Fibroblast of skin of left quadriceps (primary cell): ENCODE results near the gene ANKRD45.
A peak's percentile ranks its signal among the peaks of the same experiment; 100 is the strongest.
"Not testable (repeated sequence)": the region's sequence is repeated elsewhere in the genome, so short reads cannot be mapped to it uniquely, and the experiment has no call there.

Experiments used
- DNase-seq, 2 experiments: peaks; one replicate each; pipeline ENCODE4 v3.0.0-alpha.2; 2013; ENCODE audit warnings: low read depth in 2 of 2

ANKRD45 gene, protein sequence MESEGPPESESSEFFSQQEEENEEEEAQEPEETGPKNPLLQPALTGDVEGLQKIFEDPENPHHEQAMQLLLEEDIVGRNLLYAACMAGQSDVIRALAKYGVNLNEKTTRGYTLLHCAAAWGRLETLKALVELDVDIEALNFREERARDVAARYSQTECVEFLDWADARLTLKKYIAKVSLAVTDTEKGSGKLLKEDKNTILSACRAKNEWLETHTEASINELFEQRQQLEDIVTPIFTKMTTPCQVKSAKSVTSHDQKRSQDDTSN

DNA sequence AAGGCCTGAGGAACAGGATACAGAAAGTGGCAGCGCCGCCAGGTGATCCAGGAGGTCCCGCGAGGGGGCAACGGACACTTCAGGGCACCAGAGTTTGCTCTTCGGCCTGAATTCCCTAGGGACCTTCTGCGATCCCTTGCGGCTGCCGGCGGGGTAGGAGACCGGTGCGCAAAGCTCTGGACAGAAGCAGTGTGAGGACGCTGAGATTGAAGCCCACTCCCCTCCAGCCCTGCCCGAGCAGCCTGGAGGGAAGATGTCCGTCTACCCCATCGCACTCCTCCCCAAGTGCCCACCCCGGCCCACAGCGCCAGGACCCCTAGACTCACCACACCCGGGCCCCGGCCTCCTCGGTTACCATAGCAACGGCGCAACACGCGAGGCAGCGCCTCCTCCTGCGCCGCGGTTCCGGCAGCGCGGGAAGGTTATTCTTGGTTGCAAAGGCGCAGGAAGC lies at the start of gene ANKRD45:
Gene ANKRD45 (minus strand): TSS at position 361 of the 451 bp plus-strand sequence. CDS start 10,433 bp downstream, outside the sequence.
- DNase-seq, result peak; percentile 12 to 14

DNA sequence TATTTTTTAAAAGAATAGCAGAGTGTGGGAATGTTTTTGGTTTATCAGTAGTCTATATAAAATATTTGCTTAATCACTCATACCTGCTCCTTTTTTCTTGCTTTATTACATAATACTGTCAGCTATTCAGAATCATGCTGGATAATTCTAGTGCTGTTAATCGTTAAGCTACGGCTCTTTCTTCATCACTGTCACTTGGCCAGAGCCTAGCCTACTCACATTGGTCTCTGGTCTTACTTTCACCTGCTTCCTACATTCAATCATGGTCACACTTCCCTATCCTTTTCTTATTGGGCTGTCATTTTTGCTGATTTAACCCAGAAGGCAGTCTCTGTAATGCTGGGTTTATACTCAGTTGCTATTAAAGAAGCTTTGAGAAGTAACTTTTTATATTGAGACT lies 47.6 kb upstream of the ANKRD45 start:
- no peak for DNase-seq

DNA sequence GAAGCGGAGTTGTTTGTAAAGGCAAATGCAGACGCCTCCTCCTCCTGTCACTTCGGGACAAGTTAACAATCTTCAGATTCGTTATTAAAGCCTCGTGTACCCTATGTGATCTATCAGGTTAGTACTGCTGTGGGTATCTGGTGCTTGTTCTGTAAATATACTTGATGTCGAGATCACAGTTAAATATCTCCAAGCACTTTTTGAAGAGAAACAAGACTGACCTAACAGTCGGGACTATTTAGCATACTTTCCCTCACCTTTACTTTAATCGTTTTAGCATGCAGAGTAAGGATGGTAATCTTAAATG lies 45.8 kb upstream of the ANKRD45 start:
- no peak for DNase-seq

DNA sequence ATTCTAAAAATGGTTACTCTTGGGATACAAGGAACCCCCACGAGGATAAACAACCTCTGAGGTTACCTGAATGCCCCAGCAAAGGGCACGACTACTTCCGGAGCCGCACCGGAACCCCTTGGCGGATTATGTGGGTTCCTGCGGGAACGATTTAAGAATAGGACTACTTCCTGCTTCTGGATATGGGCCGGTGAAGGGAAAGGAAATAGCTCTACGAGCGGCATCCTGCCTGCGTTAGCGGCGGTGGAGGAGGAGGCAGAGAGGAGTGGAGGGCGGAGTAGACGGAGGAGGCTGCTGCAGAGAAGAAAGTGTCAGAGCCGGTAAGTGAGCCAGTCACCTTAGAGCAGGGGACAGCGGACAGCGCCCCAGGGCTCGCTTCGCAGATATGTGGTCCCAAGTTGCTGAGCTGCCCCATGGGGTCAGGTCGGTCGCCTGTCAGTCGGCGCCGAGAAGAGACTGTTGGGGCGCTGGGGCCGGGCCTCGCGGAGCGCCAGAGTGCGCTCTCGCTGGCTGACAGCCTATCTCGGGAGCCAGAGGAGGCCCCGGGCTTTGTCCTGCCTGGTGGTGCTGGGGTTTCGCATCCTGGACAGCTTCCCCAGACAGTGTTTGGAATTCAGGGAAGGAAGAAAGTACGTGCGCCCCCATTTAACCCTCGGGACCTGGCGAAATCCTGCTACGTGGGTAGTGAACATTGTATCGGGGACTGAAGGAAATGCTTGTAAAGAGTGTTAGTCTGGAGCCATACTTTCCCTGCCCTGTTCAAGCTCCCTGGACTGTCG lies 45.3 kb upstream of the ANKRD45 start, which contains the start of gene KLHL20:
Gene KLHL20 (plus strand): TSS at position 223 of the 779 bp plus-strand sequence. CDS start 1,063 bp downstream, outside the sequence.
- DNase-seq, result peak; percentile 83

DNA sequence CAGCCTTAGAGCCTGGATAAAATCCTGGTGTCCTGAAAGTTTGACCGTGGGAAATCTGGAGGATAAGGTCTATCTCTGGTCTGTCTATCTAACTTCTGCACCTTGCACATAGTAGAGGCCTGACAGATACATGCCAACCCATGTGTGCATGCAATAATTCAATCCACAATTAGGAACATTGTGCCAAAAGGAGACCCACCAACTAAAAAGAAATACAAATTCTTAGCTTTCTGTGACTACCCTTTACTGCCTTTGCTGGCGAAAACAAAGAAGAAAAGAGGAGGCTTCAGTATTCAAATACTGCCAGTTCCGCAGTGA lies 44.7 kb upstream of the ANKRD45 start:
- no peak for DNase-seq

DNA sequence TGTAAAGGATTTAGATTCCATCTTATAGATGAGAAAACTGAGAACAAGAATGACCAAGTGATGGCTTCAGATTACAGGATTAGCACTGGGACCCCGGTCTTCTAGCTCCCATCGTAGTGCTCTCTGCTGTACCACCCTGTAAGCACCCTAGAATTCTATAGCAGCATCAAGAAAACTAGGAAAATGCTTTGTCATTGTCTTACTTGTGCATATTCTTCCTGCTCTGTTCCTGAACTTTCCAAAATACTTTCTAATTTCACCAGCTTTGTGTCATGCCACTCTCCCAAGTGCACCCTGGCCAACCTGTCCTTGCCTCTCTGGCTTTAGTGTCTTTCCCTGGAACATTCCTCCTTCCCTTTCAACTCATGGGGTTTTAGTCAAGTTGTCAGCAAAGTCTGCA lies 39.1 kb upstream of the ANKRD45 start:
- DNase-seq, result no peak

DNA sequence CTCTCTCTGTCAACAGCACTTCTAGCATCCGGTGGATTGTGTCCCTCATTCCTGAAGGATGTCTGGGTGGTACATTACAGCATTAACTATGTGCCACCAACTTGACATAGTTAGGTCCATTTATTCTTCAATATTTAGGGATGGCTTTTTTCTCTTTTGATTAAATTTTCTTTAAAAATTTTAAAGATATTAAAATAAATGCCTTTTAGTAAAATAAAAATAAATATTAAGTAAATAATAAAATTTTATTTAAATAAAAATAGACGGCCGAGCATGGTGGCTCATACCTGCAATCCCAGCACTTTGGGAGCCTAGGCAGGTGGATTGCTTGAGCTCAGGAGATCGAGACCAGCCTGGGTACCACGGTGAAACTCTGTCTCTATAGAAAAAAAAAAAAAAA lies 35.5 kb upstream of the ANKRD45 start:
- DNase-seq, result no peak

DNA sequence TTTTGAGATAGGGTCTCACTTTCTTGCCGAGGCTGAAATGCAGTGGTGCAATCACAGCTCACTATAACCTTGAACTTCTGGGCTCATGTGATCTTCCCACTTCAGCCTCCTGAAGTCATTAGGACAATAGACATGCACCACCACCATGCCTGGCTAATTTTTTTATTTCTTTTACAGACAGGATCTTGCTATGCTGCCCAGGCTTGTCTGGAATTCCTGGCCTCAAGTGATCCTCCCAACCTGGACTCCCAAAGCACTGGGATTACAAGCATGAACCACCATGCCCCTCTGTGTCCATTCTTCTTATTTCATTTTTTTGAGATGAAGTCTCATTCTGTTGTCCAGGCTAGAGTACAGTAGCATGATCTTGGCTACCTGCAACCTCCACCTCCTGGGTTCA lies 33.1 kb upstream of the ANKRD45 start:
- no peak for DNase-seq

DNA sequence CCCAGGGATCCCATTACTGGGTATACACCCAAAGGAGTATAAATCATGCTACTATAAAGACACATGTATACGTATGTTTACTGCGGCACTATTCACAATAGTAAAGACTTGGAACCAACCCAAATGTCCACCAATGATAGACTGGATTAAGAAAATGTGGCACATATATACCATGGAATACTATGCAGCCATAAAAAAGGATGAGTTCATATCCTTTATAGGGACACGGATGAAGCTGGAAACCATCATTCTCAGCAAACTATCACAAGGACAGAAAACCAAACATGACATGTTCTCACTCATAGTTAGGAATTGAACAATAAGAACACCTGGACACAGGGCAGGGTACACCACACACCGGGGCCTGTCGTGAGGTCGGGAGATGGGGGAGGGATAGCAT lies 31.6 kb upstream of the ANKRD45 start:
- not testable (repeated sequence) for DNase-seq

DNA sequence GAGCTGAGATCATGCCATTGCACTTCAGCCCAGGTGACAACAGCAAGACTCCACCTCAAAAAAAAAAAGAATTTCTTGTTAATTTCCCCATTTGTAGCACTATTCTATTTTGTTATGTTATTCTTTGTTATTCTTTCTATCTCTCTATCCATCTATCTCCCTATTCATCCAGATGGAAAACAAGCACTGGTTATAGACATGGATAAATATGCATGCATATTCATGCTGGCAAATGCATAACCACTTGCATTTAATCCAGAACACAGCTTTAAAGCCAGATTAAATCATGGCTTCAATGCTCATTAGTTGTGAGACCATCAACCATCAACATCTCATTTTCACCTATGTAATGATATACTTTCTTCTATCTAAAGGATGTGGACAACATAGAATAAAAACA lies 23.6 kb upstream of the ANKRD45 start:
- no peak for DNase-seq

DNA sequence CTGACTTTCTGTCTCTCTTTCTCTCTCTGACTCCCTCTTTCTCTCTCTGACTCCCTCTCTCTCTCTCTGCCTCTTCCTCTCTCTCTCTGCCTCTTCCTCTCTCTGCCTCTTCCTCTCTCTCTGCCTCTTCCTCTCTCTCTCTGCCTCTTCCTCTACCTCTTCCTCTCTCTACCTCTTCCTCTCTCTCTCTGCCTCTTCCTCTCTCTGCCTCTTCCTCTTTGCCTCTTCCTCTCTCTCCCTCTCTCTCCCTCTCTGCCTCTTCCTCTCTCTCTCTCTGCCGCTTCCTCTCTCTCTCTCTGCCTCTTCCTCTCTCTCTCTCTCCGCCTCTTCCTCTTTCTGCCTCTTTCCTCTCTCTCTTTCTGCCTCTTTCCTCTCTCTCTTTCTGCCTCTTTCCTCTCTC lies 18.6 kb upstream of the ANKRD45 start:
- no peak for DNase-seq

DNA sequence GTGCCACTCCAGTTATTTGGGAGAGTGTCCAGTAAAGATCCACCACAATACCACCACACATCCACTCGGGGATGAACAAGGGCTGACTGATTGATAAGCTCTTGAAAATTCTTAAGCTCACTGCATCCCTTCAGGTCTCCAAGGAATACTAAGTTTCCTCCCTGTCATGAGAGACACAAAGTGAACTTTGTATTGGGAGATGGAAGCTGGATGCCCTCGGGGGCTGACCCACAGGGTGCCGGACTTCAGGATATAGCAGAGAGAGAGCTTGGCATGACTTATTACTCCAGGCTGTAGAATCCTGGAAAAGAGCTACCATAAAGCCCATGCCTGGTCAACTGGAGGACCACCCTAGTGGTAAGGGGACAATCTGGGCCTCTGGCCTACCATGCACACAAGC lies 15.5 kb upstream of the ANKRD45 start:
- not testable (repeated sequence) for DNase-seq

DNA sequence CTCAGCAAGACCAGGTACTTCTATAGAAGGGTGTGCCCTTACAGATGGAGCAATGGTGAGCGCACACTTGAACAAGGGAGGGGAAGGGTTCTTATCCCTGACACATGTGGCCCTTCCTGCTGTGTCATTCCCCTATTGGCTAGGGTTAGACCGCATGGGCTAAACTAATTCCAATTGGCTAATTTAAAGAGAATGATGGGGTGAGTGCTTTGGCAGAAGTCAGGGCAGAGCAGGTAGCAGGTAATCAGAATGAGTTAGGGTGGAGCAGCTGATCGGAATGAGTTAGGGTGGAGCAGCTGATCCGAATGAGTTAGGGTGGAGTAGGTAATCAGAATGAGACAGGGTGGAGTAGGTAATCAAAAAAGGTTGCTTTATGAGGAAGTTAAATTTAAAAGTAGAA lies 14.2 kb upstream of the ANKRD45 start:
- DNase-seq, result not testable (repeated sequence)

DNA sequence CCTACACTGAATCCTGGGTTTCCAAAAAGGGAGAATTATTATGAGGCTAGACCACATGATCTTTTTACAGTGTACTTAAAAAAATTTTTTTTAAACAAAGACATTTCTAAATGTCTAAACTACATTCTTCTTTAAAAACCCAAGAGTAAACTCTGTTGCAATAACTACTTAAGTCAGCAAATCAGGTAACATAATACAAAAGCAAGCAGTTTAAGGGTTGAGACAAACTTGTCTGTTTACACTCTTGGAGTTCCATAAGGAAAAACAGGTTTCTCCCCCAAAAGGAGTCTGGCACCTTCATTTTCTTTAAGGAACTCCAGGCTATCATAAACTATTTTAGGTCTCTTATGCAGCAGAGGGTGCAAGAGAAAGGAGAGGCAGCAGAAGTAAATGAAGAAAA lies 12.5 kb upstream of the ANKRD45 start:
- no peak for DNase-seq

DNA sequence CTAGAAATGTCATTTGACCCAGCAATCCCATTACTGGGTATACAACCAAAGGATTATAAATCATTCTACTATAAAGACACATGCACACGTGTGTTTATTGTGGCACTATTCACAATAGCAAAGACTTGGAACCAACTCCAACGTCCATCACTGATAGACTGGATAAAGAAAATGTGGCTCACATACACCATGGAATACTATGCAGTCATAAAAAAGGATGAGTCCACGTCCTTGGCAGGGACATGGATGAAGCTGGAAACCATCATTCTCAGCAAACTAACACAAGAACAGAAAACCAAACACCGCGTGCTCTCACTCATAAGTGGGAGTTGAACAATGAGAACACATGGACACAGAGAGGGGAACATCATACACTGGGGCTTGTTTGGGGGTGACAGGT lies 10.5 kb upstream of the ANKRD45 start:
- not testable (repeated sequence) for DNase-seq

DNA sequence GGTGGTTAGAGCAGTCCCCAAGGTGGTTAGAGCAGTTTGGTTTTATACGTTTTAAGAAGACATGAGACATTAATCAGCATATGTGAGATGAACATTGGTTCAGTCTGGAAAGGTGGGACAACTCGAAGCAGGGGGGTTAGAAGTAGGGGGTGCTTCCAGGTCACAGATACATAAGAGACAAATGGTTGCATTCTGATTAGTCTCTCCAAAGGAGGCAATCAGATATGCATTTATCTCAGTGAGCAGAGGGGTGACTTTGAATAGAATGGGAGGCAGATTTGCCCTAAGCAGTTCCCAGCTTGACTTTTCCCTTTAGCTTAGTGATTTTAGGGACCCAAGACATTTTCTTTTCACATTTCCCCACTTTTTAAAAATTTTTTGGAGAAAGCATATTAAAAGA lies 4.8 kb upstream of the ANKRD45 start:
- DNase-seq, result not testable (repeated sequence)

DNA sequence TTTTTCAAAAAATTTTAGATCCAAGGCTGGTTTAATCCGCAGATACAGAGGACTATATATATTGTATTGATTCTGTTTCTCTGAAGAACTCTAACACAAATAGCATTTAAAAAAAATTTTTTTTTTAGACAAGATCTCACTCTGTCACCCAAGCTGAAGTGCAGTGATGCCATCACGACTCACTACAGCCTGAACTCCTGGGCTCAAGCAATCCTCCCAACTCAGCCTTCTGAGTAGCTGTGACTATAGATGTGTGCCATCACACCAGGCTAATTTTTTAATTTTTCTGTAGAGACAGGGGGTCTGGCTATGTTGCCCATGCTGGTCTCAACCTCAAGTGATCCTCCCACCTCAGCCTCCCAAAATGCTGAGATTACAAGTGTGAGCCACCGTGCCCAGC lies 3.0 kb downstream of the ANKRD45 start:
- no peak for DNase-seq

DNA sequence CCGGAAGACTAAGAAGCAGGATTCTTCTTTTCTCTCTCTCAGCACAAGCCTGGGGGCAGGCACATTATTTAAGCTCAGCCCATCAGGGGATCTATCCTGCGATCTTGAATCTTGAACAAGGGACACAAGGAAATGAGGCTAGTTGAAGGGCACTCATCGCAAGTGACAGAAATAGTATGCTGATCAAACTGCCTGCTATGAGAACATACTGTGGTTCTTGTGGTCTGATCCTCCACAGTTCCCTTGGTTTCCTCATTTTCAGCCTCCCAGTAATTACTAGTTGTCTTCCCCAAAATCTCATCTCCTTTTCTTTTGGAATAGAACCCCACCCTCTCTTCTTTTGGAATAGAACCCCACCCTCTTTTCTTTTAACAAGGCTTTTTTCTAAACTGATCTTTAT lies 6.5 kb downstream of the ANKRD45 start:
- DNase-seq, result no peak

DNA sequence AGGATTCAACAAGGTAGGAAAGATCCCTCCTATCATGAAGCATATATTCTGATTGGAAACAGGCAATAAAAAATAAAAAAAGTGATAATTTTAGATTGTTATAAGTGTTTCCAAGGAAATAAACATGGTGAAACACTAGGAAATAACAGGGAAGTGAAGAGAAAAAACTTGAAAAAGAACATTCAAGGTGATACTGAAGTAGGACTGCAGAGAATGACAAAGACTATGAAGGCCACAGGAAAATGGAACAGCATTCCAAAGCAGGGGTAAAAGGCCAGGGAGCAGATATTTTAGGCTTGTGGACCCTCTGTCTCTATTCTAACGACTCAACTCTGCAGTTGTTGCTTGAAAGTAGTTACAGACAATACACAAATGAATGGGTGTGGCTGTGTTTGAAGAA lies 7.9 kb downstream of the ANKRD45 start:
- no peak for DNase-seq

DNA sequence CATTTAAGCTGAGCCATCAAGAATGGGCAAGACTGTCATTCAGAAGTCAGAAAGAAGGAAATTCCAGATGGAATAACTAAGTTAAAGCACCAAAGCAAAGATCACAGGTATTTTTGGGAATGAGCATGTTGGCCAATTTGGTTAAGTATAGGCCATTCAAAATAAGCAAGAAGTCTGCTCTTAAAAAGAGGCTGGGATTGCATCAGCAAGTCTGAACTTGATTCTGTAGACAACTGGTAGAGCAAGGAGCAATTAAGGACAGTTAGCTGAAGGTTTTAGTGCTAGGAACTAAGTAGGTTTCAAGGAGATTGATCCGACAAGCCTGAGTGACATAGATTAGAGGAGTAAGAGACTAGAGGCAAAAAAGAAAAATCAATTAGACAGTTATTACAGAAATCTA lies 8.4 kb downstream of the ANKRD45 start:
- no peak for DNase-seq

DNA sequence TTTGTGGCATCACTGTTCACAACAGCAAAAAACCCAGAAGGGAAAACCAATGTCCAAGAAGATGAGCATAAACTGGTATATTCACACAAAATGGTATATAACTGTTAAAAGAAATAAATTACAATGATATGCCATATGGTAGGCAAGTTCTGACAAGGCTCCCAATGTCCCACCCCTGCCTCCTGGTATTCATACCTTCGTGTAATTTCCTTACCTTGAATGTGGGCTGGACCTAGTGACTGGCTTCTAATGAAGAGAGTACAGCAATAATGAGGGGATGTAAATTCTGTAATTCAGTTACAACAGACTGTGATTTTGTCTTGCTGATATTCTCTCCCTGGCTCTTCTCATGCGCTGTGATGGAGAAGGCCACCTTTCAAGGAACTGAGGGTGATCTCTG lies 9.3 kb downstream of the ANKRD45 start:
- DNase-seq, result no peak

DNA sequence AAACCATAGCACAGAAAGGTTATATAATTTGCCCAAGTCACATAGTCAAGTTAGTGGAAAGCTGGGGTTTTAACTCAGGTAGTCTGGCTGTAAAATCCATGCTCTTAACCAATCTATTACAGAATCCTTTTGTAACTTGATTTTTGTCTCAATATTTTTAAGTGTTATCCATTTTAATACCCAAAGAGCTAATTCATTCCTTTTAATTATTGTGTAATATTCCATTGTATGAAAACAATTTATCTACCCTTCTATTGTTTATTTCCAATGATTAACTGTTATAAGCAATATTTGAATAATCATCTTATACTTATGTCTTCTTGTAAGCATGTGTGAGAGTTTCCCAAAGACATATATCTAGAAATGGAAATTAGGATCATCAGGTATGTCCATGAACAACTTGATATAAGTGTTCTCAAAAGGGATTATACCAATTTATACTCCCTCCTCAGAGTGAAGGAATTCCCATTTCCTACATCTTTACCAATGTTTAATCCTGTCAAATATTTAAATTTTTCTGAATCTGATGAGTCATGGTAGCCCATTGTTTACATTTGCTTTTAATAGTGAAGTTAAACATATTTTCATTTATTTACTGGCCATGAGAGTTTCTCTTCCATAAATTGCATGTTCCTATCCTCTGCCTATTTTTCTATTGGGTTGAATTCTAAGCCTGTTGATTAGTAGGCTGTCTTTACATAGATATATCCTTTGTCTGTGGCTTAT lies 20.6 kb downstream of the ANKRD45 start:
- no peak for DNase-seq

DNA sequence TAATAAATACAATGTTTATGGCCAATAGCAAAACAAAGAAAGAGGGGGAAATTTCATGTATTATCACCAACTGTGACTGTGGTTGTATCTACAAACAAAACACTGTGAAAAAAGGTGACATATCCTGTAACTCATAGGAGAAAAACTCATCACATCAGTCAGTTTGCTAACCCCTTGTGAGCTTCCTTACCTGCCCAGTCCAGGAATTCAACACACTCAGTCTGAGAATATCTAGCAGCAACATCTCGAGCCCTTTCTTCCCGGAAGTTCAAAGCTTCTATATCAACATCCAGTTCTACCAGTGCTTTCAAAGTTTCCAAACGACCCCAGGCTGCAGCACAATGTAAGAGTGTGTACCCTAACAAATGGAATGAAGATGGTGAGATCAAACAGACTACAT lies 23.0 kb downstream of the ANKRD45 start:
- DNase-seq, result no peak
